Measurements from ENCODE around the gene PCSK7.
"Not testable (repeated sequence)": the region's sequence is repeated elsewhere in the genome, so short reads cannot be mapped to it uniquely, and the experiment has no call there.

The PCSK7 gene

GRCh38 chr11:117231842-117232091, at the start of gene PCSK7:
TSS of gene PCSK7 (minus strand) at chr11:117232073. CDS start at chr11:117229844, 2,229 bp downstream.
- no peak for DNase-seq (ENCODE audit: low spot score in 2 of 2)

GRCh38 chr11:117281159-117281558, 49.3 kb upstream of the PCSK7 start:
- H3K27me3 Mint-ChIP-seq: no peaks in the 10 kb centered on the region
- DNase-seq (ENCODE audit: low spot score in 2 of 2): no peak
- H3K4me1 Mint-ChIP-seq: peaks cover 19% of the 10 kb centered on the region
- no peaks in the 10 kb centered on the region for H3K9me3 Mint-ChIP-seq
- H3K4me3 Mint-ChIP-seq: peak overlapping the region; percentile 60
- H3K27ac Mint-ChIP-seq (ENCODE audit: low read depth): no peak overlapping the region
- peaks cover 18% of the 10 kb centered on the region for H3K36me3 Mint-ChIP-seq (ENCODE audit: insufficient read depth)
- no peak for ATAC-seq (replicated peaks; ENCODE audit: extremely low read depth, poor library complexity, severe bottlenecking)

More at GRCh38 chr11:117231842-117232091, at the start of gene PCSK7:
- Mint-ChIP-seq H3K4me3 (peak within 1 kb of the TSS; percentile 99), H3K36me3 (ENCODE audit: insufficient read depth) (peaks cover 50% of the 10 kb centered on the region), H3K9me3 (no peaks in the 10 kb centered on the region), H3K4me1 (peaks cover 61% of the 10 kb centered on the region), H3K27me3 (no peaks in the 10 kb centered on the region), H3K27ac (ENCODE audit: low read depth) (peak within 1 kb of the TSS; percentile 99)
- ATAC-seq (replicated peaks; ENCODE audit: extremely low read depth, poor library complexity, severe bottlenecking): no peak

GRCh38 chr11:117279711-117280376, 48.0 kb upstream of the PCSK7 start:
- DNase-seq (ENCODE audit: low spot score in 2 of 2) (no peak), ATAC-seq (replicated peaks; ENCODE audit: extremely low read depth, poor library complexity, severe bottlenecking) (peak; percentile 78)
- Mint-ChIP-seq H3K9me3 (no peaks in the 10 kb centered on the region), H3K4me3 (peak overlapping the region; percentile 60), H3K36me3 (ENCODE audit: insufficient read depth) (peaks cover 12% of the 10 kb centered on the region), H3K4me1 (peaks cover 30% of the 10 kb centered on the region), H3K27me3 (no peaks in the 10 kb centered on the region), H3K27ac (ENCODE audit: low read depth) (peak overlapping the region; percentile 82)

- Mint-ChIP-seq H3K36me3 (ENCODE audit: insufficient read depth) (peaks cover 6% of the 10 kb centered on the region), H3K4me1 (peaks cover 36% of the 10 kb centered on the region), H3K27ac (ENCODE audit: low read depth) (peak overlapping the region; percentile 8), H3K27me3 (no peaks in the 10 kb centered on the region), H3K9me3 (no peaks in the 10 kb centered on the region), H3K4me3 (no peak overlapping the region)
- DNase-seq (ENCODE audit: low spot score in 2 of 2) (no peak), ATAC-seq (replicated peaks; ENCODE audit: extremely low read depth, poor library complexity, severe bottlenecking) (no peak)
Measured at GRCh38 chr11:117278347-117278746, 46.5 kb upstream of the PCSK7 start.

GRCh38 chr11:117273550-117274289, 41.8 kb upstream of the PCSK7 start:
- Mint-ChIP-seq H3K27ac (ENCODE audit: low read depth) (no peak overlapping the region), H3K27me3 (no peaks in the 10 kb centered on the region), H3K4me3 (no peak overlapping the region), H3K9me3 (no peaks in the 10 kb centered on the region), H3K4me1 (peaks cover 20% of the 10 kb centered on the region), H3K36me3 (ENCODE audit: insufficient read depth) (no peaks in the 10 kb centered on the region)
- DNase-seq (ENCODE audit: low spot score in 2 of 2) (no peak), ATAC-seq (replicated peaks; ENCODE audit: extremely low read depth, poor library complexity, severe bottlenecking) (no peak)

- H3K4me3 Mint-ChIP-seq; H3K9me3 Mint-ChIP-seq; ATAC-seq (replicated peaks; ENCODE audit: extremely low read depth, poor library complexity, severe bottlenecking); H3K27ac Mint-ChIP-seq (ENCODE audit: low read depth); H3K27me3 Mint-ChIP-seq; H3K36me3 Mint-ChIP-seq (ENCODE audit: insufficient read depth); DNase-seq (ENCODE audit: low spot score in 2 of 2): not testable (repeated sequence)
- peaks cover 20% of the 10 kb centered on the region for H3K4me1 Mint-ChIP-seq
Measured at GRCh38 chr11:117272175-117272574, 40.3 kb upstream of the PCSK7 start.

- Mint-ChIP-seq H3K4me3 (no peak overlapping the region), H3K27me3 (no peaks in the 10 kb centered on the region), H3K9me3 (no peaks in the 10 kb centered on the region), H3K4me1 (peaks cover 20% of the 10 kb centered on the region), H3K27ac (ENCODE audit: low read depth) (no peak overlapping the region), H3K36me3 (ENCODE audit: insufficient read depth) (peaks cover 3% of the 10 kb centered on the region)
- DNase-seq (ENCODE audit: low spot score in 2 of 2): no peak
- ATAC-seq (replicated peaks; ENCODE audit: extremely low read depth, poor library complexity, severe bottlenecking): no peak
Measured at GRCh38 chr11:117271208-117271607, 39.3 kb upstream of the PCSK7 start.

- H3K36me3 Mint-ChIP-seq (ENCODE audit: insufficient read depth): peaks cover 7% of the 10 kb centered on the region
Measured at GRCh38 chr11:117269856-117270255, 38.0 kb upstream of the PCSK7 start.

GRCh38 chr11:117265745-117266144, 33.9 kb upstream of the PCSK7 start:
- Mint-ChIP-seq H3K36me3 (ENCODE audit: insufficient read depth) (peaks cover 11% of the 10 kb centered on the region), H3K9me3 (no peaks in the 10 kb centered on the region), H3K4me1 (no peaks in the 10 kb centered on the region), H3K27me3 (no peaks in the 10 kb centered on the region), H3K27ac (ENCODE audit: low read depth) (no peak overlapping the region), H3K4me3 (no peak overlapping the region)
- no peak for DNase-seq (ENCODE audit: low spot score in 2 of 2)
- ATAC-seq (replicated peaks; ENCODE audit: extremely low read depth, poor library complexity, severe bottlenecking): no peak

More at GRCh38 chr11:117269856-117270255, 38.0 kb upstream of the PCSK7 start:
- Mint-ChIP-seq H3K27ac (ENCODE audit: low read depth) (no peak overlapping the region), H3K4me3 (no peak overlapping the region), H3K27me3 (no peaks in the 10 kb centered on the region), H3K4me1 (peaks cover 10% of the 10 kb centered on the region), H3K9me3 (no peaks in the 10 kb centered on the region)
- no peak for DNase-seq (ENCODE audit: low spot score in 2 of 2)
- no peak for ATAC-seq (replicated peaks; ENCODE audit: extremely low read depth, poor library complexity, severe bottlenecking)

- not testable (repeated sequence) for H3K4me1 Mint-ChIP-seq; ATAC-seq (replicated peaks; ENCODE audit: extremely low read depth, poor library complexity, severe bottlenecking); DNase-seq (ENCODE audit: low spot score in 2 of 2); H3K27ac Mint-ChIP-seq (ENCODE audit: low read depth); H3K4me3 Mint-ChIP-seq; H3K9me3 Mint-ChIP-seq; H3K27me3 Mint-ChIP-seq
- H3K36me3 Mint-ChIP-seq (ENCODE audit: insufficient read depth): peaks cover 12% of the 10 kb centered on the region
Measured at GRCh38 chr11:117264624-117265323, 32.9 kb upstream of the PCSK7 start.

- Mint-ChIP-seq H3K4me1 (peaks cover 5% of the 10 kb centered on the region), H3K36me3 (ENCODE audit: insufficient read depth) (peaks cover 8% of the 10 kb centered on the region), H3K9me3 (no peaks in the 10 kb centered on the region), H3K27ac (ENCODE audit: low read depth) (no peak overlapping the region), H3K4me3 (no peak overlapping the region), H3K27me3 (no peaks in the 10 kb centered on the region)
- no peak for ATAC-seq (replicated peaks; ENCODE audit: extremely low read depth, poor library complexity, severe bottlenecking)
- DNase-seq (ENCODE audit: low spot score in 2 of 2): no peak
Measured at GRCh38 chr11:117259417-117259816, 27.5 kb upstream of the PCSK7 start.

GRCh38 chr11:117258576-117258975, 26.7 kb upstream of the PCSK7 start:
- no peak overlapping the region for H3K27ac Mint-ChIP-seq (ENCODE audit: low read depth)
- DNase-seq (ENCODE audit: low spot score in 2 of 2) (no peak), ATAC-seq (replicated peaks; ENCODE audit: extremely low read depth, poor library complexity, severe bottlenecking) (no peak)
- peaks cover 5% of the 10 kb centered on the region for H3K4me1 Mint-ChIP-seq
- no peaks in the 10 kb centered on the region for H3K27me3 Mint-ChIP-seq
- no peak overlapping the region for H3K4me3 Mint-ChIP-seq
- no peaks in the 10 kb centered on the region for H3K9me3 Mint-ChIP-seq
- H3K36me3 Mint-ChIP-seq (ENCODE audit: insufficient read depth): peaks cover 10% of the 10 kb centered on the region

- H3K9me3 Mint-ChIP-seq: no peaks in the 10 kb centered on the region
- H3K27ac Mint-ChIP-seq (ENCODE audit: low read depth): no peak overlapping the region
- no peak overlapping the region for H3K4me3 Mint-ChIP-seq
- peaks cover 11% of the 10 kb centered on the region for H3K36me3 Mint-ChIP-seq (ENCODE audit: insufficient read depth)
- DNase-seq (ENCODE audit: low spot score in 2 of 2): no peak
- no peak for ATAC-seq (replicated peaks; ENCODE audit: extremely low read depth, poor library complexity, severe bottlenecking)
- peaks cover 5% of the 10 kb centered on the region for H3K4me1 Mint-ChIP-seq
- no peaks in the 10 kb centered on the region for H3K27me3 Mint-ChIP-seq
Measured at GRCh38 chr11:117256573-117256972, 24.7 kb upstream of the PCSK7 start.

Measured in central memory CD8-positive, alpha-beta T cell (primary cell).